ENCODE data around the gene SHOC1.
"Not testable (repeated sequence)": the region's sequence is repeated elsewhere in the genome, so short reads cannot be mapped to it uniquely, and the experiment has no call there.

Gene SHOC1

GRCh38 chr9:111804636-111805035 is 9.9 kb upstream of the SHOC1 start:
- DNase-seq, result no peak

GRCh38 chr9:111803924-111804323 is 9.2 kb upstream of the SHOC1 start:
- DNase-seq, result no peak

DNA sequence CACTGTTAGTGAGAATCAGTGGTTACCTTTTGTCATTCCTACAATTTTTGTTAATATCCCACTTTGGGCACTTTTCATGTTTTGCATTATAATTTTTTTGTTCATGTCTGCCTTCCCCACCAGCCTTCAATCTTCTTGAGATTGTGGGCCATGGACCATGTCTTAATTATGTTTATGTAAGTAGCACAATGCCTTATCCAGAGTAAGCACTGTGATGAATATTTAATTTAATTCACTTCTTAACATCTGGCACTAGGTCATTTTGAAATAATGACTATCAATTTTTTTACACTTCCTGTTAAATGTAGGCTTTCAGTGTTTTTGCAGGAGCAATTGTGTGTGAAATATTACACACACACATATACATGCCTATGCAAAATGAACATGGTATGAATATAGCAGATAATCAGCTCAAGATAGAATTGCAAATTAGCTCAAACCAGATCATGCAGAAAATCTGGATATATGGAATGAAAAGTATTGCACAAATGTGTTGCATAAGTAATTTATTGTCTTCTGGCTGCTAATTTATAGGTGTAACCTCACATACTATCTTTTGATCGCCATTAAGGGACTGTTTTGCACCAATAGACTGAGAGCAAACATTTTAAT is 5.3 kb upstream of the SHOC1 start:
- no peak for DNase-seq

DNA sequence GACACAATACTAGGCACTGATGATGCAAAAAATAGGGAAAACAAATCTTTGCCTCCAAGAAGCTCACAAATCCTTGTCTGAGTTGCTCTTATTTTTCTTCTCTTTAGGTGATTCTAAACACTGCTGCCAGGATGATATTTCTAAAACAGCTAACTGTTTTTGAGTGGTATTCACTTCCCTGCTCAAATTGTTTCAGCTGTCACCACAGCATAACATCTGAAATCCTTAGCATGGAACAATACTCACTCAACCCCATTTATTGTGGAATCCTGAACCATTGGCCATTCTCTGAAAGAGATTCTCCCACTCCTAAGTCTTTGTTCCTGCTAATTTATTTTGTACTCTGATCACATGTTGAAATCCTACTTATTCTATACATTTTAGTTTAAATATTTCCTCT is 4.8 kb upstream of the SHOC1 start:
- DNase-seq, result no peak

GRCh38 chr9:111798786-111799185 is 4.0 kb upstream of the SHOC1 start:
- DNase-seq, result no peak

GRCh38 chr9:111795557-111795839 is 761 bp upstream of the SHOC1 start:
- DNase-seq, result no peak

DNA sequence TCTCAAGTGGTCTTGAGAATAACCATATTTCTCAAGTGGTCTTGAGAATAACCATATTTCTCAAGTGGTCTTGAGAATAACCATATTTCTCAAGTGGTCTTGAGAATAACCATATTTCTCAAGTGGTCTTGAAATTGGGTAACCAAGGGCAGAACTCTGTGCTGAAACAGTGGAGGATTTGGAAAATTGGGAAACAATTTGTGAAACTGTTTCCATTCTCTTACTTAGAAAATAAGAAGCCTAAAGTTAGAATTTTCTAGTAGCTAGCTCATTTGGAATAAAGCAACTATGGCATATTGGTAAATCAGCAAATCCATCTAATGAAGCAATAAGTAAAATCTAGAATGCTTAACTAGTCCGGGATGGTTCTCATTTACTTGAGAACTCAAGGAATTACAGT is 2.9 kb downstream of the SHOC1 start:
- DNase-seq, result not testable (repeated sequence)

DNA sequence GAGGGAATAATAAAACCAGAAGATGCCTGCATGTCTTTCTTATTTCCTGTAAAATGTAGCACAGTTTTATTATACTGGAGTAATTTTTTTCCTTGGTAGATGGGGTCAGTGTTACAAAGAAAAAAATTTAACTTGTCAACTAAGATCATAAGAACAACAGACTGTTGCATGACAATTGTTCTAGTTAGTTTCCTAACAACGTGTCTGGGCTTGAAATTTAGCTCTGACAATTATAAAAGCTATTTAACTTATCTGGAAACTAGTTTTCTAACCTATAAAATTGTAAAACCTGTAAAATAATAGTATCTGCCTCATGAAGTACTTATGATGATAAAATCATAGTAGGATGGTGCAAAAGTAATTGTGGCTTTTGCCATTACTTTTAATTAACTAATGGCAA is 4.9 kb downstream of the SHOC1 start:
- DNase-seq, result no peak

DNA sequence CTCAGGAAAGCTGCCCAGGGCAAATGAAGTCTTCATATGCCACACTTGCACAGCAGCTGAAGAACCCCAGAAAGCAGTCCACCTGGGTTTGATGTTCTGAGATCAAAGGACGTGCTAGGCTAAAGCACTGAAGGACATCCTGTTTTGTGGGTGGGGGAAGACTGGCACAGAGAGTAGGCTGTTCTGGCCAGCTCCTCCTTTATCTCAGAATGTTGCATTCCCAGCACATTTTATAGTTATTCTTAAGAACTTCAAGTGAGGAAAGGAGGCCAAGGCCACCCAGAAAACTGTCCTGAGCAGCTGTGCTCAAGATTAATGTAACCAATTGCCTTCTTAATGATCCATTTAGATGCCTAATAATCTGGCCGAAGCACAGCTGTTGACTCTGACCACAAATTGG is 10.9 kb downstream of the SHOC1 start:
- no peak for DNase-seq

- DNase-seq, result no peak
Measured at GRCh38 chr9:111783424-111783823, 11.3 kb downstream of the SHOC1 start.

DNA sequence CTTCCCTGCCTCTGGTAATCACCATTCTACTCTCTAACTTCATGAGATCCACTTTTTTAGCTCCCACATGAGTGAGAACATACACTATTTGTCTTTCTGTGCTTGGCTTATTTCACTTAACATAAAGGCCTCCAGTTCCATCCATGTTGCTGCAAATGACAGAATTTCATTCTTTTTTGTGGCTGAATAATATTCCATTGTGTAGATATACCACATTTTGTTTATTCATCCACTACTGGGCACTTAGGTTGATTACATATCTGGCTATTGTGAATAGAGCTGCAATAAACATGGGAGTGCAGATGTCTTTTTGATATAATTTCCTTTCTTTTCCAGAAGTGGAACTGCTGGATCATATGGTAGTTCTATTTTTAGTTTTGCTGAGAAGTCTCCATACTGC is 28.7 kb downstream of the SHOC1 start:
- DNase-seq, result no peak

GRCh38 chr9:111762556-111762955 is 32.2 kb downstream of the SHOC1 start:
- no peak for DNase-seq

- peak; percentile 32 for DNase-seq
Measured at GRCh38 chr9:111759762-111760639, 34.7 kb downstream of the SHOC1 start.

DNA sequence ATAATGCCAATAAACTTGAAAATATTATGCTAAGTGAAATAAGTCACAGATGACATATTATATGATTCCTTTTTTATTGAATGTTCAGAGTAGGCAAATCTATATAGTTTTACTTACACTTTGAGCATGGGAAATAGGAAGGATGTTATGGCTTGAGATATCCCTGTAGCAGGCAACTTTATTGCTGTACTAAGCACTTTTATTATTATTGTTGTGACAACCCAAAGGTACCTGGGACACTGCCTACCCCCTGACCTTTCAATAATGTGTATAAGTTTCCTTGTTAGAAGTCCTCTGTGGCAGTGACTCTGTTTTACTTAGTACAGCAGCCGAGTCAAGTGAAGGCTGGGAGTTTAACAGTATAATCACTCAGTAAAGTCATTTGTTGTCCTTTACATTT is 39.9 kb downstream of the SHOC1 start:
- no peak for DNase-seq

DNA sequence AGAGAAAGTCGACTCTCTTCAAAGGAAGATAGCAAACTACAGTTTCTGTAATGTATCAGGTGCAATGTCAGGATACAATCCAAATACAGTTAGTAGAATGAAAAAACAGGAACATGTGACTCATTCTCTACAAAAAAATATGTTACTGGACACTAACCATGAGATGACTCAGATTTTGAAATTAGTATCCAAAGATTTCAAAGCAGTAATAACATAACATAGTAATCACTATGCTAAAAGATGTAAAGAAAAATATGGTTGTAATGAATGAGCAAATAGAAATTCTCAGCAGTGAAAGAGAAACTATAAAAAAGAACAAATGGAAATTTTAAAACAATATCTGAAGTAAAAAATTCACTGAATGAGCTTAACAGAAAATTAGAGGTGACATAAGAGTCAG is 42.3 kb downstream of the SHOC1 start:
- no peak for DNase-seq
